ENCODE data around the gene WDR91.

DNA sequence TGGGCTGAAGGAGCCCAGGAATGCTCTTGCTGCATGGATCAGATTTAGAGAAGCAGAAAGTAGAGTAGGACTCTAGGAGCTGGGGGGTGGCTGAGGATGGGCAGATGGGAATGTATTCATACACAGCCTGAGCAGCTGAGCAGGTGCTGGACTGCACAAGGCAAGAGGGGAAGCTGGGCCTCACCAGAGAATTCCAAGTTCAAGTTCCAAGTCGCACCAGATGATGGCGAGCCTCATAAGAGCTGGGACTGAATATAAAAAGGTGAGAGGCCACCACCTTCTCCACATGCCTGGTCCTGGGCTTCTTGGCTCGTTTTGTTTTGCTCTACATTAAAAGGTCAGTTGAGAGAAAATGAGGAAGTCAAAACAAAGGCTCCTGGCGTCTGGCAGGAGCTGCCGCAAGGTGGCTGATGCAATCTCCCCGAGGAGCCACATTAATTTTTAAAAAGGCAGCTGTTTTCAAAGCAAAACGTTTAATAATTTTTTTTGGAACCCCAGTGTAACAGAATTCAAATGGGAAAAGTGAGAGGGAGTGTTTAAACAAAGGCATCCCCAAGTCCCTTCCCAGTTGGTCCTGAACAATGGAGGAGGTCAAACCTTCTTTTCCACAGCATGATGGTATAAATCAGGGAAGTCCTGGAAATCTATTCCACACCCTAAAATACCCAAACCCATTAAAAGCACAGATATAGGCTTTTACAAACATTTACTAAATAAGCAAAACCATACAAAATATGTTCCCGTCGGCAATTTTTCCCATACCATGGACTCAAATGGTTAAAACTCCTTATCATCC, 50.3 kb downstream of the WDR91 start:
- TF ChIP-seq, protein P1, sequence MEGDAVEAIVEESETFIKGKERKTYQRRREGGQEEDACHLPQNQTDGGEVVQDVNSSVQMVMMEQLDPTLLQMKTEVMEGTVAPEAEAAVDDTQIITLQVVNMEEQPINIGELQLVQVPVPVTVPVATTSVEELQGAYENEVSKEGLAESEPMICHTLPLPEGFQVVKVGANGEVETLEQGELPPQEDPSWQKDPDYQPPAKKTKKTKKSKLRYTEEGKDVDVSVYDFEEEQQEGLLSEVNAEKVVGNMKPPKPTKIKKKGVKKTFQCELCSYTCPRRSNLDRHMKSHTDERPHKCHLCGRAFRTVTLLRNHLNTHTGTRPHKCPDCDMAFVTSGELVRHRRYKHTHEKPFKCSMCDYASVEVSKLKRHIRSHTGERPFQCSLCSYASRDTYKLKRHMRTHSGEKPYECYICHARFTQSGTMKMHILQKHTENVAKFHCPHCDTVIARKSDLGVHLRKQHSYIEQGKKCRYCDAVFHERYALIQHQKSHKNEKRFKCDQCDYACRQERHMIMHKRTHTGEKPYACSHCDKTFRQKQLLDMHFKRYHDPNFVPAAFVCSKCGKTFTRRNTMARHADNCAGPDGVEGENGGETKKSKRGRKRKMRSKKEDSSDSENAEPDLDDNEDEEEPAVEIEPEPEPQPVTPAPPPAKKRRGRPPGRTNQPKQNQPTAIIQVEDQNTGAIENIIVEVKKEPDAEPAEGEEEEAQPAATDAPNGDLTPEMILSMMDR (IDR thresholded peaks at IDR 0.05; ENCODE audit: extremely low read depth in 1 of 2, insufficient read depth in 1 of 2, low read depth in 1 of 2, low read length in 2 of 2) = peak in 1 of 2 donors; percentile 17
- no peak for TF ChIP-seq POLR2A (IDR thresholded peaks at IDR 0.05; ENCODE audit: low read depth, low read length)
- TF ChIP-seq POLR2AphosphoS5 (IDR thresholded peaks at IDR 0.05; ENCODE audit: insufficient read depth, low read depth, low read length) = no peak
- no peak for TF ChIP-seq MYC (IDR thresholded peaks at IDR 0.05; ENCODE audit: low read depth, low read length)
- no peak for TF ChIP-seq EZH2 (IDR thresholded peaks at IDR 0.05; ENCODE audit: borderline replicate concordance, low read depth, low read length, severe bottlenecking)

Data from endothelial cell of umbilical vein (primary cell).